CD4-positive, alpha-beta T cell treated with Interleukin-1 beta for 1 hour (primary cell): ENCODE data around the gene SMURF1.
"Not testable (repeated sequence)": the region's sequence is repeated elsewhere in the genome, so short reads cannot be mapped to it uniquely, and the experiment has no call there.

Experiments
- DNase-seq, 2 donors: peaks; one replicate each; pipeline ENCODE4 v3.0.0-alpha.2; 2020 to 2022

The SMURF1 gene

DNA sequence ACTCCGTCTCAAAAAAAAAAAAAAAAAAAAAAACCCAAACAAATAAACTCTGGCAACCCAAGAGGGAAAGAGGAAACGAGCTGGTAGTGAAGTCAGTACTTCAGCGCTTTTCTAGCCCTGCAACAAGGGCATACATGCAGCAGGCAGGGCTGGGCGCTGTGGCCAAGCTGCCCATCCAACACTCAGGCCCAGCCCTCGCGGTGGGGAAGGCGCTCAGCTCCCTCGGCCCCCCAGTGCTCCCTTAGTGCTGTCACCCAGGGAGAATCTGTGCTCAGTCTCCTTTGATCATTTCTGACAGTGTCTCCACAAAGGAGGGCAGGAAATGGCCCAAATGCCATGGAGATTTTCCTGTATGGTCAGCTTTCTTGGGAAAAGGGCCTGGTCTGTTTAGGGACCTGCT lies 97.2 kb downstream of the SMURF1 start:
- DNase-seq = no peak

DNA sequence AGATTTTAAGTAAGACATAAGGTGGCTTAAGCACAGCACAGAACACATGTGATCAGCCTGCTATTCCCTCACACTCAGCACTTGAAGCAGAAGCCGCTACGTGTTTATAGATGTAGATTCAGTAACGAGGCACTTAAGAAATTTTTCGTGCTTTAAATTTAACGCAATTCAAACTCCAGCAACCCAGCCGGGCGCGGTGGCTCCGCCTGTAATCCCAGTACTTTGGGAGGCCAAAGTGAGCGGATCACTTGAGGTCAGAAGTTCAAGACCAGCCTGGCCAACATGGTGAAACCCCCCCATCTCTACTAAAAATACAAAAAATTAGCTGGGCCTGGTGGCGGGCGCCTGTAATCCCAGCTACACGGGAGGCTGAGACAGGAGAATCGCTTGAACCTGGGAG lies 97.6 kb downstream of the SMURF1 start:
- DNase-seq = not testable (repeated sequence)

DNA sequence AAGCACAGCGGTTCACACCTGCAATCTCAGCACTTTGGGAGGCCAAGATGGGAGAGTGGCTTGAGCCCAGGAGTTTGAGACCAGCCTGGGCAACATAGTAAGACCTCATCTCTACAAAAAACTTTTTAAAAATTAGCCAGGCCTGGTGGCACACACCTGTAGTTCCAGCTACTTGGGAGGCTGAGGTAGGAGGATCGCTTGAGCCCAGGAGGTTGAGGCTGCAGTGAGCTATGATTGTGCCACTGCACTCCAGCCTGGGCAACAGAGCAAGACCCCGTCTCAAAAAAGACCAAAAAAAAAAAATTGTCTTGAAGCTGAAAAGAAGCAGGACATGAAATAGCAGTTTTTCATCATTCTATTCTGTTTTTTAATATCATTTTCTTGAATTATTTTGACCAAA lies 99.0 kb downstream of the SMURF1 start:
- not testable (repeated sequence) for DNase-seq

DNA sequence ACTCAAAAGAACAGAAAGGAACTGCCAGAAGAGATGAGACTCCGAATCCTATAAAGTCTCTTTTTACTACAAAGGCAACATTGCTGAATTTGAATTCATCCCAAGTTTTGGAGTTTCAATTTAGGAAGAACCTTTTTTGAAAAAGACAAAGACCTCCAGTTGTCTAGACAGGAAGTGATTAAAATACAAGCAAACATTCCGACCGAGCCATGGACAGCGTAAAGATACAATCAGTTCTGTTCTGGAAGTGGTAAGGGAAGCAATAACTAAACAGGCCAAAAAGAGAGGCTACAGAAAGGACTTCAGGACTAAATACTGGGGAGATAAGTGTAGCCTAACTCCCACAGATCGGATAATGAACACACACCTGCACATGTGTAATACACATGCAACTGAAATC lies 101.0 kb downstream of the SMURF1 start:
- DNase-seq = no peak

DNA sequence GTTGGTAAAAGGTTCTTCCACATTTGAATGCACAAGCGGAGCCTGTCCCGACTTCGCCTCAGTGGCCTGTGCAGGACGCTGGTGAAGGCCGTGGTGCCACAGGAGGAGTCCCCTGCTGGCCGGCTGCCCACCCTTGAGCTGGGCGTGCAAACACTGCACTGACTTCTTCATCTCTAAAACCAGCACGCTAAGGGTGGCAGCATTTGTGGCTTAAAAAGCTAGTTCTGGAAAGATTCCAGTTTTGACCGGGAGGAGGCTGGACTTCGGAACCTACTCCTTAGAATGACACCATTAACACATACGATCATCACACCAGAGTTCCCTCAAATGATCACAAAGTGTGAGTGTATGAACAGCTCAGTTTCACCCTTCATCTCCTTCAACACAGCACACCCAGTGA lies 102.4 kb downstream of the SMURF1 start:
- DNase-seq = no peak

DNA sequence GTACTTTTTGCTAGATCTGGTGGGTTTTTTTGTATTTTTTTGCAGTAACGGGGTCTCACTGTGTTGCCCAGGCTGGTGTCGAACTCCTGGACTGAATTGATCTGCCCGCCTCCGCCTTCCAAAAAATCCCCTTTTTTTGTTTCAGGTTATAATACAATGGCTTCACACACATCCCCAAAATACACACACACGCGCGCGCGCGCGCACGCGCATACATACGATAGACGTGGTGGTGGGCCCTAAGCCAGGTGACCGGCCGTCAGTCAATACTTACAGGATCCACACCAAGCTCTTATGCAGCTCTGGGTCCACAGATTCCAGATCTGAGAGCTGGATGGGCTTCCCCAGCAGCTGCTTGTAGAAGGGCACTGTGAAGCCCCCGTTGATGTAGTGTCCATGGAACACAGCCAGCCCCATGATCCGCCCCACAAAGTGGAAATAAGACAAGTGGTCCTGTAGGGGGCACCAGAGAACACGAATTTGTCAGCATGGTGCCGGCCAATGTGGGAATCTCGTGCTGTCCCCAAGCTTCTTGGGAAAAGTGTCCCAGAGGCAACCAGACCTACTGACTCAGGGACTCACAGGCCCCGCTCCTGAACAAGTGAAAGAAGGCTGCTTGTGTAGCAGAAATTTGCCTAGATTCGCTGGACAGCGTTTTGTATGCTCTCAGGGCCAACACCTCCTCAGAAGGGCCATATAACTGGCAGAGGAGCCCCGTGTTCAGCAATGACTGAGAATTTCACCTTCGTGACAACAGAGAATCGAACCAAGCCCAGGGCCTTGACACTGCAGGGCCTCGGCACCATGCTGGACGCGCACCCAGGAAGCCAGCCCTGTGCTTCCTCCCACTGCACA lies 103.6 kb downstream of the SMURF1 start:
- DNase-seq = peak; percentile 52 to 67

DNA sequence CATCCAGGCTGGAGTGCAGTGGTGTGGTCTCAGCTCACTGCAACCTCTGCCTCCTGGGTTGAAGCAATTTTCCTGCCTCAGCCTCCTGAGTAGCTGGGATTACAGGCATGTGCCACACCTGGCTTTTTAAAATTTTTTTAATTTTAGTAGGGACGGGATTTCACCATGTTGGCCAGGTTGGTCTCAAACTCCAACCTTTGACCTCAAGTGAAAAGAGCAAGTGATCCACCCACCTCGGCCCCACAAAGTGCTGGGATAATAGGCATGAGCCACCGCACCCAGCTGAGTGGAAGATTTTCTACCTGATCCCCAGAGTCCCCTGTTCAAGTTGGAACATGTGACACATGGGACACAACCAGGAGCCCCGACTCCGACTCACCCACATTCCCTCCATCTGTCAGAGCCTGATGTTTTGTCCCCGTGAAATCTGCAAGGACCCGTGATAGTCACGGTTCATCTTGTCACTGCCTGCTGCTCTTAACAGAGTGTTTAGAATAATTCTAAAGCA lies 104.5 kb downstream of the SMURF1 start:
- no peak for DNase-seq

DNA sequence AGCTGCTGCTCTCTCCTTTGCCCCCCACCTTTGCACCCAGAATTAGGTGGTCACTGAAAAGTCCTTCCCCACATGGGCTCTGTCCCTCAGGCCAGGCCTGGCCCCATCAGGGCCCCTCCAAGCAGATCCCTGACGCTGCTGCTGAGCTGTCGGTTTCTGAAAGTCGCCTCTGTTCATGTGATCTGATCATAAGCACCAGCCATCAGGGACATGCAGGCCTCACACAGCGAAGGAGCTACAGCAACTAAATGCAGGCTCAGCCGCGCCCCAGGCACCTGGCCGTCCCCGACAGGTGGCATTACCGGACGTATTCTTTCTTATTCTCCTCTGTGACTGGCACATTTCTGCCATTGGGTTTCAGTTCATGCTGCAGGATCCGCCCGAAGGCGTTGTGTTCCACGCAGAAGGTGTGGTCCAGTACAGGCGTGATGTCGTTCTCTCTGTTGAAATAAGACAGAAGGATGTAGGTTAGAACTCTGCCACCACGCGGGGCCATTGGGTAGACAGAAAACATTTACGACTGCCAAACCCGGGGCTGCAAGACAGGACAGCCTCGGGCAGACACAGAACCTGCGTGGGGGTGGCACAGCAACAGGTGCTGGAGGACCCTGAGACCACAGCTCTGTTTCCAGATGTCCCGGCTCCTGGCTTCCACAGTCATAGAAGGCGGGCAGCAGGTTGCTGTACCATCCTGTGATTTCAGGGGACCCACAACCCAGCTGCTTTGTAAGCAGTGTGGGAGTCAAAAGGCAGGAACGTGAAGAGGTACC lies 105.6 kb downstream of the SMURF1 start:
- no peak for DNase-seq

DNA sequence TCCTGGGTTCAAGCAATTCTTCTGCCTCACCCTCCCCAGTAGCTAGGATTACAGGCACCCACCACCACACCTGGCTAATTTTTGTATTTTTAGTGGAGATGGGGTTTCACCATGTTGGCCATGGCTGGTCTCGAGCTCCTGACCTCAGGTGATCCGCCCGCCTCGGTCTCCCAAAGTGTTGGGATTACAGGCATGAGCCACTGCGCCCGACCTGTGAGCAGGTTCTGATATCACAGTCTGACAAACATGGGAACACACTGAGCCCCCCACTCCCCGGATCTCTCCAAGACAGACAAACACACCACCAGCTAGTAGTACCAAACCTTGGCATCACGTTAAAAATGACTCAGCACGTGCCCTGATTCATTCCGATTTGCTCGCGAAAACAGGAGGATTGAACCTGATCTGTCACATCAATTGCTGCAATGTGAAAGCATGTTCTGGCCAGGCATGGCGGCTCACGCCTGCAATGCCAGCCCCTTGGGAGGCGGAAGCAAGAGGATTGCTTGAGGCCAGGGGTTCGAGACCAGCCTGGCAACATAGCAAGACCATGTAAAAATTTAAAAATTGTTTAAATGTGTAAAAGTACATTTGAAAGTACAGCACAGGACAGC lies 106.5 kb downstream of the SMURF1 start:
- DNase-seq = no peak

DNA sequence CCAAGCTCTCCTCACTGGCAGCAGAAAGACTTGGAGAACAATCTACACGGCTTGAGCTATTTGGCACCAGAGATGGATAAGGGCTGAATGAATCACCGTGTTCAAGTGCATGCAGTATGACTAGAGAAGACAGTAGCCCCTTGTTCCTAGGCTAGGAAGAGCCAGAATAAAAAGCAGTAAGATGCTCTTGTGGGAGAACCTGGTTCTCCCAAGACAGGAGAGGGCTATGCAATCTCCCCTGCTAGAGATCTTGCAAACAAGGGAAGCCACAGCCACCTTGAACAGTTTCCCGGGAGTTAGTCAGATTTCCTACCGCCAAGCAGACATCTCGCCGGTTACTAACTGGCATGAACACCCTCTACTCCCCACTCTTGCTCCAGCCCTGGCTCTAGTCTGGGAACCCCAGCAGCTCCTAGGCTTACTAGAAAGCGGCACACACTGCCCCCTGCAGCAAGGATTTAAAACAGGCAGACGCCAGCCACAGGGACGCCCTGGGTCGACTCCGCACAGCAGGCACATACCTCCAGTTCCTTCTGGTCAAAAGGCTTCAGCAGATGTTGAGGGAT lies 107.3 kb downstream of the SMURF1 start:
- DNase-seq = no peak

DNA sequence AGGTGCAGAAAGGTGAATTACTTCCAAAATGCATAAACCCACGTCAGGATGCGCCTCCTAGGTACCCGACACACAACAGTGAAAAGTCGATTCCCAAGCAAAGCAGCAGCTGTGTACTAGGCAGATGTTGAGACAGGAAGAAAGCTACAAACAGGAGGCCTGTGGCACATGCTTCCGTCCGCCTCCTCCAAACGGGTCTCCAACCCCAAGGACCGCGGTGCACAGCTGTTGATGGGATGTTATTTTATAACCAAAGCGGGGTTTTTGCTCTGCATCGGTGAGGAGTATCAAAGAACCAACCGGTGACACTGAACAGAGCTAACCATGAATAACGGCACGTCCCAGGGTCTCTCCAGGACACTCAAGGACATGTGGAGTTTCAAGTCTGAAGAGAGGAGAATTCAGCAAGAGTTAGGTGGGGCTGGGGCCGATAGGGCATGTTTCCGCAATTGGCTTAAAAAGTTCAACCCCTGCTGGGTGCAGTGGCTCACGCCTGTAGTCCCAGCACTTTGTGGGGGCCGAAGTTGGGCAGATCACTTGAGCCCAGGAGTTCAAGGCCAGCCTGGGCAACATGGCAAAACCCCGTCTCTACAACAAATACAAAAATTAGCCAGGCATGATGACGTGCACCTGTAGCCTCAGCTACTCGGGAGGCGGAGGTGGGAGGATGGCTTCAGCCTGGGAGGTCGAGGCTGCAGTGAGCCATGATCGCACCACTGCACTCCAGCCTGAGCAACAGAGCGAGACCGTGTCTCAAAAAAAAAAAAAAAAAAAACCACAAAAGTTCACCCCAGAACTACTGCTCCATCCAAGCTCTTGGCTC lies 108.0 kb downstream of the SMURF1 start:
- DNase-seq = no peak

DNA sequence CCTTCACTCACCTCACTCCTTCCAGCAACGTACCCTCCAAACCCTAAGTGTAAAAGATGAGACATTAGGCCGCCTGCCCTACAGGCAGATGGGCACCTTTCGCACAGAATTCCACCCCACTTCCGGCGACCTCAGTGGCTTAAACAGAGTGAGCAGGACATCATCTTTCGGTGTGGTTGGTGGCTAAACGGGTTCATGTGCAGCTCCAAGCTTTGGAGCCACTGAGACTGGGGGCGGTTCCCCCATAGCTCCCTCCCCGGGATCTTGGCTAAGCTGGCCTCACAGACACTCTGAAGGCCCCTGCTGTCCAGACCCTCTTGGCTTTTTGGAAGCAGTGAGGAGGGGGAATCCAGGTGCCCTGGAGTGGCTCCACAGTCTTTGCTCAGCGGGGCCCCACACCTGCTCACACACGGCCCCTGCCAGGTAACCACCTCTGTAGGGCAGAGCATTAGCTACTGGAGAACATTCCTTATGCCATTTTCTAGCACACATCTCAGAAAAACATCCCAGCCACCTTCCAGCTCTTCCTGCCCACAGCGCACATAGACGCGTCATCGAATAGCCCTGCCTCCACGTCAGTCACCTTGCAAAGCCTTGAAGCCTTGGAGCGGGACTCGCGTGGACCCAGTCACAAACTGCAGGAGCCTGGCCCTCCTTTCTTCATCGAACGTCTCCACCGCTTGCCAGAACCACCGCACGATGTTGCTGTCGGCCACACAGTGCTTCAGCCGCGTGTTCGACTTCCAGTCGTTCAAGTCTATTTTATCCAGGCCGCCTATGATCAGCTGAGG lies 108.8 kb downstream of the SMURF1 start:
- no peak for DNase-seq

DNA sequence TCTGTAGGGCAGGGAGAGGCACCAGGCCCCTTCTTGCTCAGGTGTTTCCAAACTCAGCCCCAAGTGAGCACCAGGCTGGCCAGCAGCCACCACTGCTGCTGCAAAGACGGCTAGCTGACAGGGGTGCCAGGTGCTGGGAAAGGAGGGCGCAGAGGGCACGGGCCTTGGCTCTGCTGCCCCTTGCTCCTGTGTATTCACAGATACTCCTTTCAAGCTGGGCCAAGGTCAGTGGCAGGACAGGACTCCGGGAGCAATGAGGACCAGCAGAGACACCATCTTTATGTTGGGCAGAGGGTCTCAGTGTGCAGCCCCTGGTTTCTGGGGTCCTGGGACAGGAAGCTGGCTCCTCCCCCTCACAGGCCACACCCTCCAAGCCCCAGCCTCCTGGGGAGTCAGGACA lies 110.1 kb downstream of the SMURF1 start:
- no peak for DNase-seq

DNA sequence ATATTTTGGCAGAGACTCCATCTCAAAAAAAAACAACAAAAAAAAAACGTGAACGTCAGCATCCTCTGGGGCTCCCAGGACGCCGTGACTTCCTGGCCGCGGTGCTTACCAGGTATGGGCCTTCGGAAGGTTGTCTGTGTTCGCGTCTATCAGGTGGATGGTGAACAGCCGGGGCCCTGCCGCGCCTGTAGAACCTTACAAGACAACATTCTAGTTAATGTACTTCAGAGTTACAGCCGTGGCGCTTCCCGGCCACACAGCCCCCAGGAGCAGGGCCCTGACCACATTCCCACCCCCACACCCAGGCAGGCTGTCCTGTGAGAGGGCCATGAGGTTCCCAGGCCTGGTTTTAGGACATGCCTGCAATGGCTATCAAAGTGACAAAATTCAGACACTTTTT lies 111.0 kb downstream of the SMURF1 start:
- no peak for DNase-seq

DNA sequence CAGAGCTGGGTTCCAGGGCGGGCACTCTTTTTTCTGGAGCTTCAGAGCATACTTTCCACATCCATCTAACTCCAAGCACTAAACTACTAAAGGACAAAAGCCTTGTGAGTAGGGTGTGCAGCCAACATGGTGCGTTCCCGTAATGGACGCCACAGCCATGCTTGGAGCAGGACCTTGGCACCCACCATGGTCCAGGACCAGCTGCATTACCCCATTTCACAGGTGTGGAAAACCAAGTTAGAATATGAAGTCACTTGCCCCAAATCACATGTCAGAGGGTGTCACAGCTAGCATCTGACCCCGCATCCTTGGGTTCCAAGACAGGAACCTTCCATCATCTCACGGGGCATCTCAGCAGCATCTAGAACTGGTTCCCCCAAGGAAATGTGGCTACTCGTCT lies 112.4 kb downstream of the SMURF1 start:
- no peak for DNase-seq

DNA sequence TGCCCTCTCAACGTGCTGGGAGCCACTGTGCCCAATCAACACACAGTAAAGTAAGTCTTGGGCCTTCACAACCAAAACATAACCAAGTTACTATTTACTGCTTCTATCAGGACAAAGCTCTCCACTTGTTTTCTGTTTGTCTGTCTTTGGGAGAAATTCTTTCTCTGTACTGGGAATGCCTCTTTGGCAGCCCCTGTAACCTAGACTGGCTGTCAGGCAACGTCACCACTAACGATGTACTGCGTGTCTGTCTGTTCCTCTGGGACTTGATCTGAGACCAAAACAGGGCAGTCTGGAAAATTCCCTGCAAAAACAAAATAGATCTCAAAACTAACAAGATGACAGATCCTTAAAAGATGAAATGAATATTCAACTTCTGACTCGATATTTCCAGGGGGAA lies 113.0 kb downstream of the SMURF1 start:
- DNase-seq = no peak

DNA sequence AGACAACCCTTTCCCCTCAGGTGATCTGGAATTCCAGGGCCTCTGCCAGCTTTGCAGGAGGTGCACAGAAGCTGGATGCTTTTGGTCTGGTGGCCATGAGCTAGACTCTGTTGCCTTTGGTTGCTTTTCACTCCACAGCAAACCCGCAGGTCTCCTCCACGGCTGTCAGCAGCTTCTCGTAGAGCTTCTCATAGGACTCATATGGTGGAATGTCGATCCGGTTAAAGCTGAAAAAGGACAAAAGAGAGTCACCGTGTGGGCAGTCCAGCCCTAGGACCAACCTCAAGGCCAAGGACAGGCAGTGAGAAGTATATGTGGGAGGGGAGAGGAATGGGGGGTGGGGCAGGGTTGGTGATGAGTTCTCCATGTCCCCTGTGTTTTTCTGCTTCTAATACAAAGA lies 113.5 kb downstream of the SMURF1 start:
- no peak for DNase-seq

DNA sequence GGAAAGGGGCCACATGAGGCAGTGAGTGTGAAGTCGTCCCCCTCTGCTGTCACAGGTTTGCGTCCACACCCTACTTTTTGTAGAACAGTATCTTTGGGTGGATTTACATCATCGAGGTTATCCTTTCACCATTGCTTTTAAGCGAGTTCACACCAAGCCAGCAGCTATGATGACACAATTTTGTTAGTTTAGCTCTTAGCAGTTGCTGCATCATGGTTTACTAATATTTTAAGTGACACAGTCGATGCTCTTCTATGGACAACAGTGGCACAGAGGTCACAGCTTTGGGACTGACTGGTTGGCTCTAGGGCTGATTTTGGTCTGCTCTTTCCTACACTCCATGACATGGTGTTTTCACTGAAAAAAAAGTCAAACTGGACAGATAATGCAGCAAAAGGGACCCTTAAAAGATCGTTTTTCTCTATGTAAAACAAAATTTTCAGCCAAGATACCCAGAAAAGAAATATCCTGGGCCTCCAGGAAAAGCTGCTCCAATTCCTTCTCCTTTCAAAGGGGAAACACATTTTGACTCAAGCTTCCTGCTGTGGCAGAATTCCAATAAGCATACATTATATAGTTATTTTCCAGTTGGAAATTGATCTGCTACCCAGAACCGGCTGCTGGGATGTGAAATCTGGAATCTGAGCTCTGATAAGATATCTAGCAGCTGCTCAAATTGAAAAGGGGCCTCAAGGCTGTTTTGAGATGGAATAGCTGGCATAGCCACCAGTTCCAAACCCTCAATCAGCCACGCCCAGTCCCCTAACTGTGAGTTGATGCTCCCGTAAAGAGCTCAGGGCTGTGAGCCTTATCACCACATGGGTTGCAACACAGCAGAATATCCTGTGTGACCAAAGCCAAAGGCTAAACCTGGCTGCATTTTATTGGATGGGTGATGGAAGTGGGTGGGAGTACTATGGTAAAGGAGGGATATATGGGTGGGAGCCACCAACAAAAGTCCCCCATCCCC lies 114.2 kb downstream of the SMURF1 start:
- no peak for DNase-seq

DNA sequence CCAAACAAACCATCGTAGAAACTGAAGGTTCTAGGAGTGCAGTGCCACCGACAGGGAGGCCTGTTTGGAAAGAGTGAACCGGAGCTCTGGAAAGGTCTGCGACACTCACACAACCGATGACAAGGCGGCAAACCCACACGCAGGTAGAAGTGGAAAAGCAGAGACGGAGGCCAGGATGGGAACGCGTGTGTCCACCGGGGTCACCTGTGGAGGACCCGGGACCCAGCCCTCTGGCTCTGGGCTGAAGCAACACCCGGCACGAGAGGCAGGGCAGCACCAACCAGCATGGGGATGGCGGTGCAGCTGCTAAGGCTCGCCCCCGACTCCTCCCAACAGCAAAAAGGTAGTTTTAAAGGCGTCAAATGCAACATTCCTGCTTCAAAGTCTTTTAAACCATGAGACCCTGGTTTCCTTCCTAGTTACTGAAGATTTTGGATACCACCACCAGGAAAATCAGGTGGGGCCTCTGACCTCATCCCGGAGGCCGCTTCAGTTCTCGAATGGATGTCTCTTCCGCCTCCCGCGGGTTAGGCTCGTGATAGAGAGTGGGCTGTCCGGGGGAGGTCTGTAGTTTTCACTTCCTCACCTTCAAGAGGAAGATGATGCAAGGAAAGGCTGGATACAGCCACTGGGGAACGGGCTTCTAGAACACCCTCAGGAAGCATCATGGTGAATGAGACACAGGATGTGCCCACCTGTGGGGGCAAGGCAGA lies 115.5 kb downstream of the SMURF1 start:
- DNase-seq = no peak

DNA sequence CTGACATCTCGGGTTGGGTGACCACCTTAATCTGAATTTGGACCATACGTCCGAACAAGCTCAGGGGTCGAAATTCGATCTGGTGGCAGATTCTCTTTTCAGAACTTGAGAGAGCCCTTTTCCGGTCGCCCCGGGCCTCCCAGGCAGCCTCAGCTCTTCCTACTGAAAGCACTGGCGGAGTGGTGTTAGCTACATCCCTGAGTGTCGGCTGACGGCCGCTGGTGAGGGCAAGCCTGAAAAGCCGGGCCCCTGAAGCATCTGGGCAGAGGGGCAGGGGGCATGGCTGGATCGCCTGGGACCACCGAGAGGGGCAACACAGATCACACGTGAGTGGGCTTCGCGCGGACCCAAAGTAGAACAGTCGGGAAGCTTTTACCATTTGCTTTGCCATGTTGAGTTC lies 116.1 kb downstream of the SMURF1 start:
- DNase-seq = no peak
